Effector memory CD8-positive, alpha-beta T cell (primary cell): ENCODE results near the gene LRRC41.

ENCODE experiments used
- ATAC-seq: fragments of 150-1000 bp; cut with Tn5 transposase; replicated peaks from 2 replicates; pipeline ENCODE4 v1.10.0; 2021; ENCODE audit warnings: mild to moderate bottlenecking, moderate library complexity
- DNase-seq, 3 experiments: peaks; one replicate each; pipeline ENCODE4 v3.0.0; 2021
- H3K27ac Mint-ChIP-seq, 2 donors: one replicate each; pipeline ENCODE4 v1.8.0; 2022; ENCODE audit warnings: mild to moderate bottlenecking in 2 of 2, mixed read lengths in 2 of 2, moderate library complexity in 2 of 2
- H3K27me3 Mint-ChIP-seq, 2 donors: one replicate each; pipeline ENCODE4 v1.8.0; 2022; ENCODE audit warnings: mixed read lengths in 2 of 2
- H3K36me3 Mint-ChIP-seq: one replicate; pipeline ENCODE4 v1.8.0; 2022; ENCODE audit warnings: mild to moderate bottlenecking, moderate library complexity, mixed read lengths; ENCODE audit not compliant: insufficient read depth
- H3K4me1 Mint-ChIP-seq, 2 donors: one replicate each; pipeline ENCODE4 v1.8.0; 2022; ENCODE audit warnings: low read depth in 2 of 2, mixed read lengths in 2 of 2
- H3K4me3 Mint-ChIP-seq, 2 donors: one replicate each; pipeline ENCODE4 v1.8.0; 2022; ENCODE audit warnings: mild to moderate bottlenecking in 2 of 2, mixed read lengths in 2 of 2, moderate library complexity in 2 of 2
- H3K9me3 Mint-ChIP-seq, 2 donors: one replicate each; pipeline ENCODE4 v1.8.0; 2022; ENCODE audit warnings: mixed read lengths in 2 of 2

Gene LRRC41

GRCh38 chr1:46315669-46316403 is 12.4 kb upstream of the LRRC41 start:
- Mint-ChIP-seq H3K4me3 (no peak overlapping the region), H3K27ac (no peak overlapping the region), H3K9me3 (no peaks in the 10 kb centered on the region), H3K36me3 (peaks cover 55% of the 10 kb centered on the region), H3K4me1 (no peaks in the 10 kb centered on the region), H3K27me3 (no peaks in the 10 kb centered on the region)
- ATAC-seq (no peak), DNase-seq (no peak)

GRCh38 chr1:46310321-46310720 is 6.9 kb upstream of the LRRC41 start:
- no peaks in the 10 kb centered on the region for H3K9me3 Mint-ChIP-seq
- DNase-seq (no peak), ATAC-seq (no peak)
- peaks cover 10 to 22% of the 10 kb centered on the region in 2 donors for H3K4me1 Mint-ChIP-seq
- peaks cover 75% of the 10 kb centered on the region for H3K36me3 Mint-ChIP-seq
- H3K4me3 Mint-ChIP-seq, result no peak overlapping the region
- no peak overlapping the region for H3K27ac Mint-ChIP-seq
- no peaks in the 10 kb centered on the region for H3K27me3 Mint-ChIP-seq

GRCh38 chr1:46309401-46310159 is 6.2 kb upstream of the LRRC41 start:
- Mint-ChIP-seq H3K4me3 (no peak overlapping the region), H3K36me3 (peaks cover 68% of the 10 kb centered on the region), H3K27ac (no peak overlapping the region), H3K27me3 (no peaks in the 10 kb centered on the region), H3K9me3 (no peaks in the 10 kb centered on the region), H3K4me1 (peaks cover 12 to 27% of the 10 kb centered on the region in 2 donors)
- no peak for ATAC-seq
- no peak for DNase-seq

GRCh38 chr1:46306159-46306530 is 2.7 kb upstream of the LRRC41 start:
- no peak overlapping the region for H3K27ac Mint-ChIP-seq
- H3K36me3 Mint-ChIP-seq, result peaks cover 58% of the 10 kb centered on the region
- H3K4me1 Mint-ChIP-seq, result peaks cover 23 to 56% of the 10 kb centered on the region in 2 donors

GRCh38 chr1:46303872-46304326 is 483 bp upstream of the LRRC41 start:
- ATAC-seq (no peak), DNase-seq (no peak)
- Mint-ChIP-seq H3K9me3 (no peaks in the 10 kb centered on the region), H3K4me3 (peak overlapping the region; percentile 98 to 99), H3K4me1 (peaks cover 31 to 62% of the 10 kb centered on the region in 2 donors), H3K36me3 (peaks cover 47% of the 10 kb centered on the region), H3K27ac (peak overlapping the region; percentile 99), H3K27me3 (no peaks in the 10 kb centered on the region)

More at GRCh38 chr1:46306159-46306530, 2.7 kb upstream of the LRRC41 start:
- Mint-ChIP-seq H3K27me3 (no peaks in the 10 kb centered on the region), H3K9me3 (no peaks in the 10 kb centered on the region), H3K4me3 (no peak overlapping the region)
- DNase-seq (no peak), ATAC-seq (no peak)

- H3K9me3 Mint-ChIP-seq, result no peaks in the 10 kb centered on the region
- peaks cover 32 to 51% of the 10 kb centered on the region in 2 donors for H3K4me1 Mint-ChIP-seq
- H3K27ac Mint-ChIP-seq, result peak overlapping the region; percentile 99
- ATAC-seq, result peak; percentile 13
- peaks cover 49% of the 10 kb centered on the region for H3K36me3 Mint-ChIP-seq
- peak overlapping the region; percentile 98 to 99 for H3K4me3 Mint-ChIP-seq
- DNase-seq, result peak in 1 of 3 experiments; percentile 27
- no peaks in the 10 kb centered on the region for H3K27me3 Mint-ChIP-seq
Observed at GRCh38 chr1:46302641-46303037, 777 bp downstream of the LRRC41 start.

GRCh38 chr1:46301808-46302640 is 1.4 kb downstream of the LRRC41 start:
- Mint-ChIP-seq H3K4me3 (peak overlapping the region; percentile 98 to 99), H3K4me1 (peaks cover 28 to 45% of the 10 kb centered on the region in 2 donors), H3K27me3 (no peaks in the 10 kb centered on the region), H3K9me3 (no peaks in the 10 kb centered on the region), H3K27ac (peak overlapping the region; percentile 99), H3K36me3 (peaks cover 50% of the 10 kb centered on the region)
- peak; percentile 16 for ATAC-seq
- DNase-seq, result peak; percentile 36 to 45 (median 38)

- no peak for DNase-seq
- ATAC-seq, result no peak
- Mint-ChIP-seq H3K27me3 (no peaks in the 10 kb centered on the region), H3K36me3 (peaks cover 51% of the 10 kb centered on the region), H3K9me3 (no peaks in the 10 kb centered on the region), H3K4me3 (peak overlapping the region; percentile 98 to 99), H3K27ac (peak overlapping the region; percentile 99), H3K4me1 (peaks cover 28 to 44% of the 10 kb centered on the region in 2 donors)
Observed at GRCh38 chr1:46301406-46301807, 2.0 kb downstream of the LRRC41 start.

GRCh38 chr1:46300673-46301405 is 2.6 kb downstream of the LRRC41 start:
- ATAC-seq, result no peak
- DNase-seq, result no peak
- peaks cover 28 to 44% of the 10 kb centered on the region in 2 donors for H3K4me1 Mint-ChIP-seq

GRCh38 chr1:46298387-46298786 is 5.0 kb downstream of the LRRC41 start:
- no peak overlapping the region for H3K27ac Mint-ChIP-seq
- peaks cover 22 to 28% of the 10 kb centered on the region in 2 donors for H3K4me1 Mint-ChIP-seq
- ATAC-seq (no peak), DNase-seq (no peak)
- H3K27me3 Mint-ChIP-seq, result no peaks in the 10 kb centered on the region
- peaks cover 57% of the 10 kb centered on the region for H3K36me3 Mint-ChIP-seq
- no peak overlapping the region for H3K4me3 Mint-ChIP-seq
- no peaks in the 10 kb centered on the region for H3K9me3 Mint-ChIP-seq

More at GRCh38 chr1:46300673-46301405, 2.6 kb downstream of the LRRC41 start:
- no peaks in the 10 kb centered on the region for H3K27me3 Mint-ChIP-seq
- H3K36me3 Mint-ChIP-seq, result peaks cover 51% of the 10 kb centered on the region
- H3K9me3 Mint-ChIP-seq, result no peaks in the 10 kb centered on the region
- H3K4me3 Mint-ChIP-seq, result peak overlapping the region; percentile 98 to 99
- H3K27ac Mint-ChIP-seq, result peak overlapping the region; percentile 99

- DNase-seq (no peak), ATAC-seq (no peak)
- H3K27ac Mint-ChIP-seq, result no peak overlapping the region
- peaks cover 1 to 6% of the 10 kb centered on the region in 2 donors for H3K4me1 Mint-ChIP-seq
- H3K4me3 Mint-ChIP-seq, result no peak overlapping the region
- H3K9me3 Mint-ChIP-seq, result no peaks in the 10 kb centered on the region
- peaks cover 43% of the 10 kb centered on the region for H3K36me3 Mint-ChIP-seq
- no peaks in the 10 kb centered on the region for H3K27me3 Mint-ChIP-seq
Observed at GRCh38 chr1:46295306-46295705, 8.1 kb downstream of the LRRC41 start.

GRCh38 chr1:46289976-46290375 is 13.4 kb downstream of the LRRC41 start:
- Mint-ChIP-seq H3K36me3 (peaks cover 20% of the 10 kb centered on the region), H3K4me3 (no peak overlapping the region), H3K4me1 (peaks cover 4% of the 10 kb centered on the region in 2 donors), H3K27me3 (no peaks in the 10 kb centered on the region), H3K9me3 (no peaks in the 10 kb centered on the region), H3K27ac (no peak overlapping the region)
- ATAC-seq (no peak), DNase-seq (no peak)

- H3K9me3 Mint-ChIP-seq, result no peaks in the 10 kb centered on the region
- DNase-seq (no peak), ATAC-seq (no peak)
- H3K27me3 Mint-ChIP-seq, result no peaks in the 10 kb centered on the region
- no peak overlapping the region for H3K4me3 Mint-ChIP-seq
- peaks cover 4% of the 10 kb centered on the region in 2 donors for H3K4me1 Mint-ChIP-seq
- peaks cover 13% of the 10 kb centered on the region for H3K36me3 Mint-ChIP-seq
- no peak overlapping the region for H3K27ac Mint-ChIP-seq
Observed at GRCh38 chr1:46289134-46289494, 14.3 kb downstream of the LRRC41 start.
